D721Med (cell line): Measurements from ENCODE around the gene DDX56.

Experiments
- DNase-seq: peaks from one replicate; pipeline ENCODE4 v3.0.0; 2011; ENCODE audit warnings: low spot score; ENCODE audit not compliant: insufficient read length
- FAIRE-seq: peaks from 2 replicates; lab custom pipeline; 2011; peaks lifted over from hg19 to GRCh38; lab: Jason Lieb, UNC
- TF ChIP-seq, protein P1 (sequence below): IDR thresholded peaks from 2 replicates; pipeline ENCODE4 v1.5.1; 2012; ENCODE audit warnings: mild to moderate bottlenecking, control low read depth; ENCODE audit not compliant: insufficient read depth; ENCODE audit errors: missing control alignments

DDX56 gene

DNA sequence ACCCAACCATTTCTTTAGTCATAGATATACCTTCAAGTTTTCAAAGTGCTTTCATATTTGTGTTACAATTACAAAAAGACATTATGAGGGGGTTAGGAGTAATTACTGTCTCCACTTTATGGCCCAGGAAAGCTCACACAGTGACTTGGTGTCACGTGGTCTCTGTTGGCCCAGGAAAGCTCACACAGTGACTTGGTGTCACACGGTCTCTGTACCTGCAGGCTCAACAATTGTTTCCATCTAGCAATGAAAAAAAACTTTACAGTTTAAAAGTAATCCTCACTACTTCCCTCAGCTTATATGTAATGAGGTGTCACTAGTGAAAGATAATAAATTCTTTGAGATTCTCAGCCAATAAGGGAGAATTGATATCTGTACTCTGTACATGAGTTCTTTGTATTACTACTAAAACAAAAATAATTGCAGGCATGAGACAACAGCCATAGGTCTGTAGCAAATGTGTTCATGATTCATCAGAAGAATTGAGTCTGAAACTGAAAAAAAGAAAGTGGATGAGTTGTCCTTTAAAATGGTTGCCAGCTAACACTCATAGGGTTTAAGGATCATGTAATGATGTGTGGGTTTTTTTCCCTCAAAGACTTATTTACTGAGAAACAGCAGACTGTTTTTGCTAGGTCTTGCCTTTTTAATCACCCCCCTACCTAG, 43.6 kb upstream of the DDX56 start:
- DNase-seq: no peak
- no peak for FAIRE-seq
- TF ChIP-seq, protein P1, sequence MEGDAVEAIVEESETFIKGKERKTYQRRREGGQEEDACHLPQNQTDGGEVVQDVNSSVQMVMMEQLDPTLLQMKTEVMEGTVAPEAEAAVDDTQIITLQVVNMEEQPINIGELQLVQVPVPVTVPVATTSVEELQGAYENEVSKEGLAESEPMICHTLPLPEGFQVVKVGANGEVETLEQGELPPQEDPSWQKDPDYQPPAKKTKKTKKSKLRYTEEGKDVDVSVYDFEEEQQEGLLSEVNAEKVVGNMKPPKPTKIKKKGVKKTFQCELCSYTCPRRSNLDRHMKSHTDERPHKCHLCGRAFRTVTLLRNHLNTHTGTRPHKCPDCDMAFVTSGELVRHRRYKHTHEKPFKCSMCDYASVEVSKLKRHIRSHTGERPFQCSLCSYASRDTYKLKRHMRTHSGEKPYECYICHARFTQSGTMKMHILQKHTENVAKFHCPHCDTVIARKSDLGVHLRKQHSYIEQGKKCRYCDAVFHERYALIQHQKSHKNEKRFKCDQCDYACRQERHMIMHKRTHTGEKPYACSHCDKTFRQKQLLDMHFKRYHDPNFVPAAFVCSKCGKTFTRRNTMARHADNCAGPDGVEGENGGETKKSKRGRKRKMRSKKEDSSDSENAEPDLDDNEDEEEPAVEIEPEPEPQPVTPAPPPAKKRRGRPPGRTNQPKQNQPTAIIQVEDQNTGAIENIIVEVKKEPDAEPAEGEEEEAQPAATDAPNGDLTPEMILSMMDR: no peak

DNA sequence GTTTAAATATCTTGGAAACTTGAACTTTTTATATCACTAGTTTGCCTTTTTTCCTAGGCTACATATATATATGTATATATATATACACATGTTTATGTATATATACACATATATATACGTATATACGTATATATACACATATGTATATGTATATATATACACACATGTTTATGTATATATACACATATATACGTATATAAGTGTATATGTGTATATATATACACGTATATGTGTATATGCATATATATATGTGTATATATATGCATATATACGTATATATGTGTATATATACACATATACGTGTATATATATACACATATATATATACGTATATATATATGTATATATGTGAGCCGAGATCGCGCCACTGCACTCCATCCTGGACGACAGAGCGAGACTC, 42.8 kb upstream of the DDX56 start:
- TF ChIP-seq, protein P1: no peak
- FAIRE-seq: no peak
- DNase-seq: no peak

DNA sequence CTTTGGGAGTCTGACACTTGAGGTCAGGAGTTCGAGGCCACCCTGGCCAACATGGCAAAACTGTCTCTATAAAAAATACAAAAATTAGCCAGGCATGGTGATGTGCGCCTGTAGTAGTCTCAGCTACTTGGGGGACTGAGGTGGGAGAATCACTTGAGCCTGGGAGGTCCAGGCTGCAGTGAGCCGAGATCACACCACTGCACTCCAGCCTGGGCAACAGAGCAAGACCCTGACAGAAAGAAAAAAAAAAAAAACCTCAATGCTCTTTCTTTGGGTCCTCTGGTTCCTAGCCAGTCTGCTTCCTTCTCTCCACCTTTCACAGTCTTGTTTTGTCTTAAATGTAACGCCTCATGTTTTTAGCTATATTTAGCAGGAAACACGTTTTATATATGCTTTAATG, 42.1 kb upstream of the DDX56 start:
- TF ChIP-seq, protein P1: no peak
- FAIRE-seq (no peak), DNase-seq (no peak)

DNA sequence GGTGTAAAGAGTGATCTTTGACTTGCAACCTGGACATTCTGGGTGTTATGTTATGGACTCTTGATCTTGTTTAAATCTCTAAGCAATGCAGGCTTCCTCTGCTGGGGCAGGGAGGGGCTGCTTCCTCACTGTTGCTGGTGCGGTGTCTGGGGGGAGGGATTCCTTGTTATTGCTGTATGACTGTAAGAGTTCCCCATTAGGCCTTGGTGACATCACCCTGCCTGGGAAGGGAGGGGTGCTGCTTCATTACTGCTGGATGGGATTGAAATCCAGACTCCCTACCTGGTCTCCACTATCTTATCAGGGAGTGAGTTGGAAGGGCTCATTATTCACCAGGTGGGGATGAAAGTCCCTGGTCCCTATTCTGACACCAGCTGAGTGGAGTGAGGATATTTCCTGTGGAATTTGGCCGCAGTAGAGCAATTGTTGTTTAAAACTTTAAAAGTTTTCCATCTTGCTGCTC, 41.5 kb upstream of the DDX56 start:
- FAIRE-seq: no peak
- DNase-seq: no peak
- TF ChIP-seq, protein P1: no peak

DNA sequence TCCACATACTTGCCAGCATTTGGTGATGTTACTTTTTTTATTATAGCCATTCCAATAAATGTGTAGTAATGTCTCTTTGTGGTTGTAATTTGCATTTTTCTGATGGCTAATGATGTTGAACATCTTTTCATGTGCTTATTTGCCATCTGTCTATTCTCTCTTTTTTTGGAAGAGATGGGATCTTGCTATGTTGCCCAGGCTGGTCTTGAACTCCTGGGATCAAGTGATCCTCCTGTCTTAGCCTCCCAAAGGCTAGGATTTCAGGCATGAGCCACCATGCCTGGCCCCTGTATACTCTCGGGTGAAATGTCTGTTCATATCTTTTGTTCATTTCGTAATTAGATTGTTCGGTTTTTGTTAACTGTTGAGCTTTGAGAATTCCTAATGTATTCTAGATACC, 36.1 kb upstream of the DDX56 start:
- no peak for FAIRE-seq
- TF ChIP-seq, protein P1: no peak
- no peak for DNase-seq

GRCh38 chr7:44608916-44609648, 35.4 kb upstream of the DDX56 start:
- TF ChIP-seq, protein P1: no peak
- DNase-seq (no peak), FAIRE-seq (no peak)
